Activated effector memory CD4-positive, alpha-beta T cell treated with Interleukin-2 at 50 U/mL for 16 hours (primary cell): ENCODE measurements around the gene LMCD1.

Source experiments
- DNase-seq: peaks from one replicate; pipeline ENCODE4 v3.0.0-alpha.2; 2020

The LMCD1 gene

DNA sequence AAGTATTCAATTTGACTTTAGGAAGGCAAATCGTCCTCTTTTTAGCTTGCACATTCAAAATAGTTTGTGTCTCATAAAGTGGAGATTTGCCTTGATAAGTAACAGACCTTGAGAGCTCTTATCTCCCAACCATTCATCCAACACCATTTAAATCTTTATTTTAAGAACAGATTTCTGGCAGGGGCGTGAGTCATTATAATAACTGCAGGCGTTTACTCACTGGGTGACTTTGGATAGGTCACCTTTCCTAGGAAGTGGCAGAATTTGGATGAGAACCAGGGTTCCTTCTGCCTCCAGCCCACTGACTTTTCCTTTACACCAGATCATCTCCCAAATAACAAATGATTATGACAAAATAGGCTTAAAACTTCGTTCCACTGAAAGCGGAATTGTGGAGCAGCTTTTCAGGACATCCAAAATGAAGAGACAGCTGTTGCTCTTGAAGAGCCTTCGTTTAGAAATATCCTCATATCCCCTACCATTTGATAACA lies 5.0 kb downstream of the LMCD1 start:
- DNase-seq = no peak

DNA sequence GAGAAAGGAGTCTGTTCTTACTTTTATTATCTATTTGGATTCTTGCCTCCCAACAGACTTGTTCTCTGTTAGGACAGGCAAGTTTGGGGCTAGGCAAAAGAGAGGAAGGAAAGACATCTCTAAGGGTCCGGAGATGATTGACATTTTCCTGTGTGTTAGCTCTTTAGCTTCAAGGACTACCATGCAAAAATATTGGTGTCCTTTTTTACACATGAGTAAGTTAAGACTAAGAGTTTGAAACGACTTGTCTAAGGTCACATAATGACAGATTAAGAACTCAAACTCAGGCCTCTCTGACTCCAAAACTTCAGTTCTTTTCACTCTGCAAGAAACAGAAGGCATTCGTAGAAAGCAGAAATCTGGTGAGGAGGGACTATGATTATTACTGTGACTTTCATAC lies 5.9 kb downstream of the LMCD1 start:
- no peak for DNase-seq

DNA sequence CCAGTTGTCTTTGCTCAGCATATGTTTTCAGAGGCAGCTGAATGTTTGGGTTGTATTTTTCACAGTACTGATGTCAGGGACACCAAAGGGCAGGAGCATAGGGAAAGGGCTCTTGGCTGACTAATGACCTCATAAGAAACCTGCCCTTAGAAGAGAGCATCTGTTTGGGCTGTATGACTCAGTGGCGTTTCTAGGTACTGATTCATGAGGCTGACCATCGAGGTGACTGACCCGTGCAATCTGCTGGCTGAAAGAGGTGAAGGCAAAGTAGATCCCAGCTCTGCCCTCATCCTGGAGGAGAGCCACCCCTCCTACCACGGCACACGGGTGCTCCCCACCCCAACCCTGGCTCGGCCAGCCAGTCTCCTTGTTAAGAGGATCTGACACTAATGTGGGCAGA lies 8.3 kb downstream of the LMCD1 start:
- no peak for DNase-seq

DNA sequence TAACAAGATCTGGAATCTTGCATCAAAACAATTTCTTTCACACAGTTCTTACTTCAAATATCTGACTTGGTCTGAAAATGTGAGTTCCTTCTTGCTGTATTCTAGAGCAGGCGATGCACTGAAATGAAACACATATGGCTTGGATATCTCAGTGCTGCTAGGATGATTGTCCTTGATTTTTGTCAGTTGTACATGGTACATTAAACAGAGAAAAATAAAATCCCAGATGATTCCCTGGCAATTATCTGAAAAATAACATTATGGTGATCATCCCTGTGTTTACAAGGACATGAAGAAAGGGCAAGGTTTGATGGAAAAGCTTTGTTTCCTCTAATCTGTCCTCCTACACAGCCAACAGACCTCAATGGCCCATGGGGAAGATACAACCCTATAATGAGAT lies 10.6 kb downstream of the LMCD1 start:
- DNase-seq = no peak

DNA sequence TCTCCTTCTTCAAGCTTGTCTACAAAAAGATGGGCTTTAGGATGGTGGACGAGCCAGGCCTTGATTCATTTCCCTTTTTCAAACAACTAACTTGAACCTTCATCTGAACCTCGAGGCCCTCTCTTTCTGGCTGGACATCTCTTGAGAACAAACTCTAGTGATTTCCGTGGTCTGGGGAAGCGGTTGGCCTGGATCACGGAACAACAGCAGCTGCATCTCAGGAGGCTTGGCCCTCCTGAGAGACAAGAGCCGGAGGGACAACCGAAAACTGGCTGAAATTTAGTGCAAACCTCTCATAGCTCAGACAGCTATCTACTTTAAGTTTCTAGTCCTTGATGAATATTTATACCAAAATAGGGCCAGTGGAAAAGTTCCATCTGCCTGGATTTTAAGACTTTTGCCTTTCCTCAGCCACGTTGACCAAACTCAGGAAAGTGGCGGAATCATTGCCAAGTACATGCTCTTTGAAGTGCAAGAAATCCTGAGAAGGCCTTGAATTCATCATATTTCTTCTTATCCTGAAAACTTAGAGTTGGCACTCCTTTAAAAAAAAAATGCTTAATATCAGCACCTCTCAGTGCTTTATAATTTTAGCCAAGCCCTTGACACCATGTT lies 14.5 kb downstream of the LMCD1 start:
- DNase-seq = no peak

DNA sequence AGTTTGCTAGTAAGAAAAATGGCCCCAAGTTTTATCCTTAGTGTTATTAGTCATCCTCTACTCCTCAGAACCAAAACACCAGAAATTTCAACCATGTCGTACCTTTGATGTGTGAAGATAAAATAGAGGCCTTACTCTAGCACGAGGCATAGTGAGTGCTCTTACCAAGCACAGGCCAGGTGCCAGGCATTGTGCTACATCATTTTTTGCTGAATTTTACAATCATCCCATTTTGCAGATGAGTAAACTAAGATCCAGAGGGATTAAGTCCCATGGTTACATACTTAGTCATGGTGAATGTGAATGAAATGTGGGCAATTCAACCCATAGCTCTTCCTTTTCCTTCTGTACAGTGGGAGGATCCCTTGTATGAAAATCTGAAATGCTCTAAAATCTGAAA lies 15.2 kb downstream of the LMCD1 start:
- DNase-seq = no peak

DNA sequence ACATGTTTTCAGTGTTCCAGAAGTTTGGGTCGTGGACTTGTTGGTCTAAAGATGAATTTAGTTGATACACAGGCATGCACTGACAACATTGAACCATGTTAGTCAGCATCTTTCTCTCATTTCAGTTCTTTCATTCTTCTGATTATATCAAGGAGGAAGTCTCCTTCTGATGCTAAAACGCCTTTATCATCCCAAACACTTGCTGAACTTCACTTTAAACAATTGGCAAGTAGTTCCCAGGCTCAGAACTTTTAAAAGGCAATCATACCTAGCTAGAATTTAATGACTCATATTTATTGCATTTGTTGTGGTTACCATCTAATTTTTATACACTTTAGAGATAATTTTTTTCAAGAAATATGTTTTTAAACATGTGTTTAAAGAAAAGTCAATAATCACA lies 15.9 kb downstream of the LMCD1 start:
- no peak for DNase-seq

DNA sequence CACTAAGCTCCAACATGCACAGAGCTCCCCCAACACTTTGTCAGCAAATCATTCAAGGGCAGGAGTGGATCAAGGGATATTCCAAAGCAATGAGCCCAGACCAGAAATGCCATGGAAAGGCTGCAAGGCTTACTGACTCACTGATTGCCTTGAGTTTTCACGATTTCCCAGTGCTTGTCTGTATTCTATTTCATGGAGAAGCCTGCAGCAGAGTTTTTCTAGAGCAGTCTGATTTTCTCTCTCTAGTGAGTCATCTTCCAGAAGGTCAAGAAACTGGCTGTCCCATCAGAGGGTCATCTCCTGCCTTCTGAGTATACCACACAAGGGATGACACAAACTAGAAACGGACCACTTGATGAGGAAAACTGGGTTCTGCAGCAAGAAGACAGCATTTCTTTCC lies 16.5 kb downstream of the LMCD1 start:
- no peak for DNase-seq

DNA sequence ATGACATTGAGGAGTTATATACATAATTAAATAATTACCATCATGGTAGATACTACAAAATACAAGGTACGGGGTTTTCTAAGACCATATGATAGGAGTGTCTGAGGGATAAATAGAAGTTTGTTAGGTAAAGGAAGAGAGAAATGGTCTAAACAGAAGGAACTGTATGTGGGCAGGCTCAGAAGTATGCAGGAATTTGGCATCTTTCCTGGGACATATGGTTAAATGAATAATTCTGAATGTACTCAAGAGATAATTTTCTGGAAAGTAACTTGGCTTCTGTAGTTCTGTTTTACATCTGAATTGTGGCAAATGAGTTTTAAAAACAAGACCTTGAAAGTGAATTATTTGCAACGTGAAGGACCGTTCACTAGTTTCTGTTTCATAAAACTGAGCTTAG lies 17.5 kb downstream of the LMCD1 start:
- no peak for DNase-seq

DNA sequence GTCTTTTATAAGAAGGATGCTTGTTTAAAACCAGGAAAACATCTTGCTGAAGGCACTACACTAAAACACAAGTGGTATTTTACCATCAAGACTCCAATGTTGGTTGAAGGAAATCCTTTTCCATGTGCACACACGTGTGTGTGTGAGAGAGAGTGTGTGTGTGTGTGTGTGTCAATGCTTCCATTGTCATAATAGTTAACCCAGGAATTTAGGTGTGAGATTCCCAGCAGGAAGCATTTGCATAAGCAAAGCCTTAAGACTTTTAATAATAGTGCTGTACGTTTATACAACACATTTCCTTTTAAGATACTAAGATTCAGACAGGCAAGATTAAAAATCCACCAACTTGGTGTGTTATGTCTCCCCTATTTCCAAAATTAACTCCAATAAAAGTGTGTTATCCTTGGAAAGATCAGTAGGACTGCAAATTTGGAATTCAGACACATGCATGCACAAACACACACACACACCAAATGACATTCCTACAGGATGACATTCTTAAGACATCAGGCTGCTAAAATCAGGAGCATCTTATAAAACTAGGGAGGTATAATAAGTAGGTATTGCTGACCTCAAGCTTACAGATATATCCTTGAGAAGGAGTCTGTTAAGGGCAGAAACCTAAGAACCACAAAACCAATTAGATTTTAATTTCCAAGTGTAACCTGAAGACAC lies 18.3 kb downstream of the LMCD1 start:
- no peak for DNase-seq

DNA sequence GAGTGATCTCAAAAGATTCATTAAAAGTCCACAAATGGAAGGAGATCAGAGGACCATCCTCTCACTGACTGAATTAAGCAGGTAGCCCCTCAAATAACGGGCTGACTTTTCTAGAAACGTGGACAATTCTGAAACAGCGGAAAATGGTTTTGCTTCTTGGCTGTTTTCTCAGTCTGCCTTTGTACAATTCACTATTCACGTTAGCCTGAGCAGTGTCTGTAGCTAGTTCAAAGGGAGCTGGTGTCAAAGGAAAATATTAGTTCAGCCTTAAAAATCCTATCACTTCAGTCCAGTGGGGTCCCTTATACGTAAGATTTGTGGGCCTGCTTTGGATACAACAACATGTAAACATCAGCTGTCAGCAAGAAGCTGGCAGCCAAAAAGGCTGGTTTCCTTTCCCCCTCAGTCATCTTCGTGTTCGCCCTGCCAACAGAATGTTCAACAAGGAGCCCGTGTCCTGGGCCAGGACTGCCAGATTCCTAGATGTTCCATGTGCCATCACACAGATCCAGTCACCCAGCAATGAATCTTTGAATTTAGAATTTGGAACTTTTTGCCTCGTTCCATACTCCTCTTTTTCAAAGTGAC lies 19.3 kb downstream of the LMCD1 start:
- DNase-seq = no peak

DNA sequence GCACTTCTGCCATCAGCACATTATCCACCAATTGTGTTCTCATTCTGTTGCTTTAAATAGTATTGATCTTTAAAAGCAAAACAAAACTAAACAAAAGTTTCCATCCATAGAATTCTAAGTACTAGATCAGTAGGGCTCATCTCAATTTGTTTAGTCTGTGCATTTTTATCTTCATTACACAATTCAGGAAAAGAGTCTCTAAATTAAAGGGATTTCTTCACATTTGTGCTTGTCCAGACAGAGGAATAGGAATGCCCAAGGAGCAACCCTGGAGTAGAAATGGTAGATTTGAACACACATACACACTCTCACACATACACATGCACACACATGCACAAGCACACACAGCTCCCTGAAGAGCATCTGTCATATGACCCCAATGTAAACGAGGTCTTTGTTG lies 21.4 kb downstream of the LMCD1 start:
- no peak for DNase-seq

DNA sequence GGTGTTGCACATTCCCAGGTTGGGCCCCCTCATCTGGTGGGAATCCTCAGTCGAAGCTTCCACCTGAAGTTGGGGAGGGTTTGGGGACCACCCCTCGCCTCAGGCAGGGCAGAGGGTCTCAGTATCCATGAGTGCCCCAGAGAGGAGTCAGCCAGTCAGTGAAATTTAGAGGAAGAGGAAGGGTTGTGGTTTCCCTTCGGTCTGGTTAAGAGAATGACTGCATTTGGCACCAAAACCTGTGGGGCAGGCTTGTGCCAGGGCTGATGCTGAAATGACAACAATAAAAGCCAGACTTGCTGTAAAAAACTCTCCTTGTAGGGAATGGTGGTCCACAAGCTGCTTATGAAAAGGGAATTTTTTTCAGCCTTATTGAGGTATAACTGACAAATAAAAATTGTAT lies 22.6 kb downstream of the LMCD1 start:
- no peak for DNase-seq

DNA sequence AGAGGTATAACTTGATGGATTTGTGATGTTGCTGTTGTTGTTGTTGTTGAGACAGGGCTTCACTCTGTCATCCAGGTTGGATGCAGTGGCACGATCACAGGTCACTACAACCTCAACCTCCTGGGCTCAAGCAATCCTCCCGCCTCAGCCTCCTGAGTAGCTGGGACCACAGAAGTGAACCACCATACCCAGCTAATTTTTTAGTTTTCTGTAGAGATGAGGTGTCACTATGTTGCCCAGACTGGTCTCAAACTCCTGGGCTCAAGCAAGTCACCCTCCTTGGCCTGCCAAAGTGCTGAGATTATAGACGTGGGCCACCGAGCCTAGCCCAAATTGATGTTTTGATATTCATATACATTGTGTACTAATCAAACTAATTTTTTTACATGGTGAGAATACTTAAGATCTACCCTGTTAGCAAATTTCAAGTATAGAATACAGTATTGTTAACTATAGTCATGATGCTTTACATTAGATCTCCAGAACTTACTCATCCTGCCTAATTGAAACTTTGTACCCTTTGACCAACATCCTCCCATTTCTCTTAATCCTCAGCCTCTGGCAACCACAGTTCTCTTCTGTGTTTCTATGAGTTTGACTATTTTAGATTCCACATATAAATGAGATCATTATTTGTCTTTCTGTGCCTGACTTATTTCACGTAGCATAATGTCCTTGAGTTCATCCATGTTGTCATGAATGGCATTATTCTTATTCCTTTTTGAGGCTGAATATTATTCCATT lies 23.2 kb downstream of the LMCD1 start:
- no peak for DNase-seq

DNA sequence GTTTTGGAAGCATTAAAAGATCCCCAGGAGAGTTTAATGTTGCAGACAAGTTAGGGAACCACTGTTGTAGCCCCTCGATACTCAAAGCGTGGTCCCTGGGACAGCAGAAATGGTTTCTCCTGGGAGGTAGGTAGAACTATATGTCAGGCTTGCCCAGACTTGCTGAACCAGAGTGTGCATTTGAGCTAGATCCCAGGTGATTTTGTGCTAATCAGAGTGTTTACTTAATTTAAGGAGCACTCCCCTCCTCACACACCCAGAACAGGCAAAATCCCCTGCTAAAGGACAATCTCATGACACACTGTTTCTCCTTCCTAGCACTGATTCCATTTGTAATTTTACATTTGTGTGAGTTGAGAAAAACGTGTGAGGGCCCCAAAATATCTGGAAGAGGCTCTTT lies 24.3 kb downstream of the LMCD1 start:
- DNase-seq = no peak

DNA sequence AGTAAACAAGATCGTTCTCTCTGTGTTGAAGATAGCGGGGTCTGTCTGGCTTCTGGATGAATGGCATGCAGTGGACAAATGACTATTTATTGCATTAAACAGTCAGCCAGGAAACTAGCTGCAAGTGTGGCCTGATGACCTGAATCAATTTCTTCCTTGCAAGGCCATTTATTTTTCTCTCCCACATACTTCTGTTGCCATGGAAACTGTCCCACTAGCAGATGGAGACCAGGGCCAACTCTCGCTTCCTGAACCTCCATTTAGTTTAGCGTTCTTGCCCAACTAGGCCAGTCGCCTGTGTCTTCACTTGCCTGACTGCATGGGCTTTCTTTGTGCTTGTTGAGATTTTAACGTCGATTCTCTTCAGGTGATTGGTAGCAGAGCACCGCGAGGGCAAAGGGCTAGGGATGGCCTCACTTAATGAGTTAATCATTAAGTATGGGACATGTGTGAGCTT lies 27.6 kb downstream of the LMCD1 start:
- no peak for DNase-seq

DNA sequence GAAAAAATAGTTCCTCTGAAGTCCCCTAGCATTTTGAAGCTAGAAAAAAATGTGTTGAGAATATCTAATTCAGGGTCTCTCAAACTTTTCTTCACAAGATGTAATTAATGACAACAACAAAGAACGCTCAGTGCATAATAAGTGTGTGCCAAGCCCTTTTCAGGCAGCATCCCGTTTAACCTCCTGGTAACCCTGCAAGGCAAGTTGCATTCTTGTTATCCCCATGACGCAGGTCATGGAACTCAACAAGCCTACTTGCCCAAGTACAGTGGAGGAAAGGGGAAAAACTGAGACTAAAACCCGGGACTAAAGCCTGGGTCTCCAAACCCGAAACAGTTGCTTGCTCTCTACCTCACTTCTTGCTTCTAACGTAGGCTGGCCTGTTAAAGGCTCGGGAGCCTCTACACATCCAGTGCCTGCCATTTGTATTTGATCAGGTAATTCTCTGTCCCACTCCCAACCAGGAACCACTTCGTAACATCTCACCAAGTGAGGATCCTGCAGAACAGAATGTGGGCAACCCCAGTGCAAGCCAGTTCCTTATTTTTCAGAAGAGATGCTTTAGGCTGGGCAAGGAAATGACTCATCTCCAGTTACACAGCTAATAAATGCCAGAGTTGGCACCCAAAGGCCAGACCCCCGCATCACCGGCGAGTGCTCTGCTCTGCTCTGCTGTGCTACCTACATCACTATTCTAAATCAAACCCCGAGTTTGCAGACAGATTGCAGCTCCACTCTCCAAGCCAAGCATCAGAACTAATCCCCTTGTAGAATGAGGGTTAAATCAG lies 28.3 kb downstream of the LMCD1 start:
- DNase-seq = no peak

DNA sequence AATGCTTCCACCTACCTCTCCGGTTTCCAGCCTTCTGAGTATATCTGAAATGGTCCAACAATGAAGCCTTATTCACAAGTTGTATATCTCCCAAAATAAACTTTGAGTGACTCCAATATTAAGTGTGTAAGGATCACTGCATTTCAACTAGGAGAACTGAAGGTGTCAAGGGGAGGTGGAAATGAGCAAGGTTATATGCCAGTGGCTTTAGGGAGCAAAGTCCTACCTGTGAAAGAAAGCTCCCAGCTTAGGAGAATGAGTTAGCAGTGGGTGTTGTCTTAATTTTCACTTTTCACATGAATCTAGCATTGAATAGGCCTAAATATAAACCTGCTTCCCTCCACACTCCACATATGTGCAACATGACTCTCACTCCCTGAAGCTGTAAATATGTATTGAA lies 29.0 kb downstream of the LMCD1 start:
- DNase-seq = no peak

DNA sequence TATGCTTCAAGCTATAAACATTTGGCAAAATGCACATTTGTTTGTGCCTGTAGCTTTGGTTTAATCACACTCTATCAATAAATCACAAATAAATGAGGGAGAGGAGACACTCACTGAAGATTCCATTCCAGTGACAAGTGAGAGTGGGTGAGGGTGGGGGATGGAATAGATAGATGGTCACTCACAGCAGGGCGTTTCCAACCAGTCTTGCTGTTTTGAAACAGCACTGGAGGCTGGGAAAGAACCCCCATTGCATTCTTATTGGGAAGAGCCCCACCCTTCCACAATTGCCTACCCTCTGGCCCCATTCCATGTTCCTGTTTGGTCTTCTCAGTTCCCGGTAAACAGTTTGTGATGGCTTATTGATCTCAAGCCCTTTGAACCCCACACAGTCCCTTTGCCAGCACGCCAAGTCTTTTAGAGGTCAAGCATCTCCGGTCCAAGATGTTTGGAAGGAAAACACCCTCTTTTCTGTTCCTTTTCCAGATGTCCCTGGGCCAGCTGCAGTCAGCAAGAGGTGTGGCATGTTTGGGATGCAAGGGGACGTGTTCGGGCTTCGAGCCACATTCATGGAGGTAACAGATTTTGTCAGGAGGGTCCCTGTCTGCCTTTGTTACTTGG lies 30.7 kb downstream of the LMCD1 start:
- DNase-seq = no peak

DNA sequence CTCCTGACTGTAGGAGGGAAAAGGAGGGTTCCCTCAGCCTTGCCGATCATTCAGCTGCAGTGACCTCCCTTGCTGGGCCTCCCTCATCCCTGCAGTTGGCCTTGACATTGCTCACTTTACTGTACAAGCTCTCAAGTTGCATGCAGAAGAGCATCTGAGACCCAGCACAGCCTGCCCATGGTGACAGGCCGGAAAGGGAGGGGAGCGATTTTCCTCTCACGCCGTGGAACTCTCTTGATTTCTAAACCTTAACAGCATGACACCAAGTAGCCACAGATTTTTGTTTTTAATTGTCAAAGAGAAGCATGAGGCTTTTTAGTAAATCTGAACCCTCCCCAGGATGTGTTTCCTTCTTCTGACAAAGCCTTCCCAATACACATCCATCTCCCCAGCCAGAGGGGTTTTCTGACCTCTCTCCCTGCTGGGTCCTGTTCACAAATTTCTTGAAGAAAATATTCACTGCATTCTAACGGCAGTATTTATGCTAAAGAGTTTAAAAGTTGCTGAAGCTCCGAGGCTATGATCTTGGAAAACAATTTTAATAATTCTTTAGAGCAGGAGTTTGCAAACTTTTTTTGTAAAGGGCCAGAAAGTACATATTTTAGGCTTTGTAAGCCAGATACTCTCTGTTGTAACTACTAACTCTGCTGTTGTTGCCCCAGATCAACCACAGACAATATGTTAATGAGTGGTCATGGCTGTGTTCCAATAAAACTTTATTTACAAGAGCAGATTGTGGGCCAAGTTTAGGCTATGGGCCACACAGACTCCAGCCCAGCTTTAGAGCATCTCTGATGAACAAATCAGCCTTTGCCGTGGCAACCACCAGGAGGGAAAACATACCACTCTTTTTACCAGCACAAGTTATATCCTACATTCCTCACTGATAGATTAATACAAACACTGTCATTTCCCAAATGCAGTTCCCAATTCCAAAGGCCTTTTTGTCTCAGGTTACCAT lies 34.8 kb downstream of the LMCD1 start:
- DNase-seq = no peak

DNA sequence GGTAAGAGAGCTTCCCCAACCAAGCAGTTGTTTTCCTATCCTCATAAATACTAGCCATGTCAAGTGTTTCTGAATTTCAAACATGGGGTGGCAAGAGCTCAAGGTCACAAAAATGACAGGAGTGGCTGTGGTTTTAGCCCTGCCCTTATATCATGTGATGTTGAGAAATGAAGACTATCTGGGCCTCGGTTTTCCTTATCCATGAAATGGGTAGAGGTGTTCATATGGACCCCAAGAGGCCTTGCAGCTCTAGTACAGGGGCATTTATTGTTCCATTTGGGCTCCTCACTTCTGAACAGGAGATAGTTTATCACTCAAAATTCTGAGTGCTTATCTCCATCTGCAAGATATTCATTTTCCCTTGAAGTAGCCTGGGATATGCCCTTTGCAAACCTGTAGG lies 35.8 kb downstream of the LMCD1 start:
- no peak for DNase-seq
